ENCODE data around the gene ACER3.
A peak's percentile ranks its signal among the peaks of the same experiment; 100 is the strongest.

Gene ACER3

GRCh38 chr11:77065878-77066228, 205.1 kb downstream of the ACER3 start:
- no peak for DNase-seq

- DNase-seq = peak; percentile 82
Observed at GRCh38 chr11:77066229-77067042, 205.7 kb downstream of the ACER3 start, which contains the start of gene CAPN5. CAPN5 (plus strand) TSS chr11:77066971; CDS start chr11:77084887, 17,916 bp downstream.

GRCh38 chr11:77067861-77068443, 207.2 kb downstream of the ACER3 start:
- DNase-seq = no peak

GRCh38 chr11:77068457-77069335, 208.0 kb downstream of the ACER3 start:
- no peak for DNase-seq

GRCh38 chr11:77069336-77069968, 208.7 kb downstream of the ACER3 start:
- DNase-seq = no peak

- DNase-seq = no peak
Observed at GRCh38 chr11:77069969-77070582, 209.4 kb downstream of the ACER3 start.

- no peak for DNase-seq
Observed at GRCh38 chr11:77071077-77071476, 210.4 kb downstream of the ACER3 start.

GRCh38 chr11:77071671-77072605, 211.2 kb downstream of the ACER3 start:
- no peak for DNase-seq

GRCh38 chr11:77072851-77073327, 212.2 kb downstream of the ACER3 start:
- DNase-seq = no peak

- peak; percentile 13 for DNase-seq
Observed at GRCh38 chr11:77073328-77074001, 212.7 kb downstream of the ACER3 start.

GRCh38 chr11:77074205-77074604, 213.5 kb downstream of the ACER3 start:
- no peak for DNase-seq

GRCh38 chr11:77074626-77075221, 214.0 kb downstream of the ACER3 start:
- DNase-seq = no peak

- peak; percentile 33 for DNase-seq
Observed at GRCh38 chr11:77075425-77075905, 214.7 kb downstream of the ACER3 start.

Data from NCI-H2029 (cell line).